GM19328 (cell line): ENCODE data around the gene ZNF490.
"Not testable (repeated sequence)": the region's sequence is repeated elsewhere in the genome, so short reads cannot be mapped to it uniquely, and the experiment has no call there.

Source experiments
- ATAC-seq: cut with Tn5 transposase; IDR thresholded peaks from one replicate; pipeline ENCODE4 v1.9.1; 2021; ENCODE audit warnings: mild to moderate bottlenecking, moderate library complexity; ENCODE audit not compliant: unreplicated experiment

The ZNF490 gene

GRCh38 chr19:12623361-12624031 is 12.9 kb upstream of the ZNF490 start:
- no peak for ATAC-seq

DNA sequence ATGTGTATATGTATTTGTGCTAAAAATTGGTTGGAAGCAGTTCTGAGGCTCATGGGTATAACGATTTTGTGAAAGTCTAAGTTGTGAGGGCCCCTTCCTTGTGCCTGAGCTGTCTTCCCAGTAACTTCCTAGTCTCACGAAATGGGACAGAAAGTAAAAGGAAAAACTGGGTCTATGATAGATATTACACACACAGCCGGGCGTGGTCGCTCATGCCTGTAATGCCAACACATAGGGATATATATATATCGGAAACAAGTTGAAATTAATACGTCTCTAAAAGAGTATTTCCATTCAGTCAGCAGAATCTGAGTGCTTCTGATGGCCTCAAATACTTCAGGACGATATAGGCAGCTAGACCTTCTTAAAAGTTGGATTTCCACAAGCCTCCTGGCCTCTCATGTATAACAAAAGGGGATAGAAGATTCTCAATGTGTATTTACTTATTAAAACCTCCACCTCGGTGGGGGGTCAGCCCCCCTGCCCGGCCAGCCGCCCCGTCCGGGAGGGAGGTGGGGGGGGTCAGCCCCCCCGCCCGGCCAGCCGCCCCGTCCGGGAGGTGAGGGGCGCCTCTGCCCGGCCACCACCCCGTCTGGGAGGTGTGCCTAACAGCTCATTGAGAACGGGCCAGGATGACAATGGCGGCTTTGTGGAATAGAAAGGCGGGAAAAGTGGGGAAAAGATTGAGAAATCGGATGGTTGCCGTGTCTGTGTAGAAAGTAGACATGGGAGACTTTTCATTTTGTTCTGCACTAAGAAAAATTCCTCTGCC is 10.8 kb upstream of the ZNF490 start:
- ATAC-seq: not testable (repeated sequence)

DNA sequence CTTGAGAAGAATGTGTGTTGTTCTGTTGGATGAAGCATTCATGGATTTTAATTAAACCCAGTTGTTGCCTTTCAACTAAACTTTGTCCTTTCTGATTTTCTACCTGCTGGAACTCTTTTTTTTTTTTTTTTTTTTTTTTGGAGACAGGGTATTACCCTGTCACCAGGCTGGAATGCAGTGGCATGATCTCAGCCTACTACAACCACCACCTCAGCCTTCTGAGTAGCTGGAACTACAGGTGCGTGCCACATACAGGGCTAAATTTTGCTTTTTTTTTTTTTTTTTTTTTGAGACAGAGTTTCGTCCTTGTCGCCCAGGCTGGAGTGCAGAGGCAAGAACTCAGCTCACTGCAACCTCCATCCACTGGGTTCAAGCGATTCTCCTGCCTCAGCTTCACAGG is 7.0 kb upstream of the ZNF490 start:
- ATAC-seq: no peak

DNA sequence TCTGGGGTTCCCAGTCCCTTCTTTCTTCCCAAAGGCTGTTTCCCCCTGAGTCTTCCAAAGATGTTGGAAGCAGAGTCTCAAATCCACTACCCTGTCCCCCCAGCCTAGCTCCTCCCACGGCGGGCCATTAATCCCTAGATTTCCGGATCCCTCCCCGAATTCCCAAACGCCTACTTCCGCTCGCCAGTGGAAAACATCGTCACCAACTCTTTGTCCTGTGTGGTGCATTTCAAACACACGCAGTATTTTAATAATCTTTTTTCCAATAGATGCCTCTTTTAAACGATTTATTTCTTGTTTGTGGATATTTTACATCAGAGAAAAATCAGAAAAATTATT is 717 bp upstream of the ZNF490 start:
- ATAC-seq: no peak

DNA sequence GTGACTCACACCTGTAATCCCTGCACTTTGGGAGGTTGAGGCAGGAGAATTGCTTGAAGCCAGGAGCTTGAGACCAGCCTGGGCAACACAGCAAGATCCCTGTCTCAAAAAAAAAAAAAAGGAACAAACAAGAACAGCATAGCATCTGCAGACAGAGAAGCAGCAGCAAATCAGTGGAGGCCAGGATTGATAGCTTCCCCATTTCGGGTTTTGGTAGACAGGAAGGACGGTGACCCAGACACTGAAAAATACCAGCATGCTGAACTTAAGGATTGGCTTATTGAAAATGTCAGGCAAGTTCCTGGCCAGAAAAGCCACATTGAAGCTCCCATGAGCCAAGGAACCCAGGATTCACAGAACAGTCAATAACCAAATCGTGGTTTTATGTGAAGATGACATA is 3.0 kb downstream of the ZNF490 start:
- no peak for ATAC-seq

- no peak for ATAC-seq
Measured at GRCh38 chr19:12606796-12607195, 3.8 kb downstream of the ZNF490 start.

GRCh38 chr19:12603714-12604113 is 6.9 kb downstream of the ZNF490 start:
- ATAC-seq: no peak

GRCh38 chr19:12597594-12597993 is 13.0 kb downstream of the ZNF490 start:
- no peak for ATAC-seq

GRCh38 chr19:12596927-12597548 is 13.6 kb downstream of the ZNF490 start:
- ATAC-seq: no peak

DNA sequence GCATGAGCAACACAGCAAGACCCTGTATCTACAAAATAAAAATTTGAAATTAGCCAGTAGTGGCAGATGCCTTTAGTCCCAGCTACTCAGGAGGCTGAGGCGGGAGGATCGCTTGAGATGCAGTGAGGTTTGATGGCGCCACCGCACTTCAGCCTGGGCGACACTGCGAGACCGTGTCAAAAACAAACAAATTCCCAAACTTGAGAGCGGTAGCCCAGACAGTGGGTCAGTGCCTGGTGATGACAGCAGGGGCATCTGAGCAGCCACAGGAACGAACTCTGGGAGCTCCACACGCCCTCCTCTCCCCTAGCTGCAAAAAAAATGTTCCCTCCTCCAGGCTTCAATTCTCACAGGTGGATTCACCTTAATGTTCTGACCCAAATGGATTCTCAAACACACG is 14.1 kb downstream of the ZNF490 start:
- ATAC-seq: no peak

- ATAC-seq: no peak
Measured at GRCh38 chr19:12581100-12581499, 29.5 kb downstream of the ZNF490 start.

GRCh38 chr19:12580180-12580694 is 30.4 kb downstream of the ZNF490 start:
- ATAC-seq: no peak

GRCh38 chr19:12578641-12579040 is 32.0 kb downstream of the ZNF490 start:
- no peak for ATAC-seq

DNA sequence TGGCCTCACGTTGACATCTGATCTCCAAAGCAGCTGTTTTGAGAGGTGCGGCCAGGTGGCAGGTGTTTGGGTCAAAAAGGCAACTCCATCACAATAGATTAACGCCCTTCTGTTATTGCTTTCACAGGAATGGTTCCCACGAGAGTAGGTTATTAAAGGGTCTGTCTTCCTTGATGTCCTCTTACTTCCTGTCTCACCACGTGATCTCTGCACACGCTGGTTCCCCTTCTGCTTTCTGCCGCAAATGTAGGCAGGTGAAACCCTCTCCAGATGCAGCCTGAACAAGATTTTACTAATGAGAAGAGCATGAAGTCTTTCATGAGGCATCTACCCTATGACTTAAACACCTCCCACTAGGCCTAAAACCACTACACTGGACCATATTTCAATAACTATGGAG is 36.6 kb downstream of the ZNF490 start:
- ATAC-seq: no peak

GRCh38 chr19:12567951-12568350 is 42.7 kb downstream of the ZNF490 start:
- ATAC-seq: no peak

DNA sequence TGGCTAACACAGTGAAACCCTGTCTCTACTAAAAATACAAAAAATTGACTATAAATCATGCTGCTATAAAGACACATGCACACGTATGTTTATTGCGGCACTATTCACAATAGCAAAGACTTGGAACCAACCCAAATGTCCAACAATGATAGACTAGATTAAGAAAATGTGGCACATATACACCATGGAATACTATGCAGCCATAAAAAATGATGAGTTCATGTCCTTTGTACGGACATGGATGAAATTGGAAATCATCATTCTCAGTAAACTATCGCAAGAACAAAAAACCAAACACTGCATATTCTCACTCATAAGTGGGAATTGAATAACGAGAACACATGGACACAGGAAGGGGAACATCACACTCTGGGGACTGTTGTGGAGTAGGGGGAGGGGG is 44.2 kb downstream of the ZNF490 start:
- not testable (repeated sequence) for ATAC-seq

- no peak for ATAC-seq
Measured at GRCh38 chr19:12564016-12564664, 46.5 kb downstream of the ZNF490 start.

DNA sequence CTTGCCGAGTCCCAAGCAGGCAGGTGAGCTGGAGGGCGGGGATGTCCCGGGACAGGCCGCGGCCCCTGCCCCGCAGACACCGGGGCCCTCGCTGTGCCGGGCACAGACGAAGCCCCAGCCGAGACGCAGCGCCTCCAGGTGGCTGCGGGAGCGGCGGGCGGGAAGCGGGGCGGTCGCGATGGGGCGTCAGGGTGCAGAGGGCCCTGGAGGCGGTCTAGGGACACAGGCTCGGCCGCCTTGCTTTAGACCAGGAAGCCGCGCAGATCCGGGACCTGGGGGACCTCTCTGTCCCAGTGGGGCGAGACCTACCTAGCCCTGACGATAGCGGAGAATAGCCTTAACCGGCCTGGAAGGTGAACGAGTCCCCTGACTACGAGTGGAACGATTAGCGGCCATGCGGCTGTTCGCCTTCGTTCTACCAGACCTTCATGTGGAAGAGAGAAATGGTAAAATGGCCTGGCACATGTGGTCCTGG is 55.1 kb downstream of the ZNF490 start:
- ATAC-seq: no peak

- ATAC-seq: peak; percentile 98
Measured at GRCh38 chr19:12551060-12551832, 59.4 kb downstream of the ZNF490 start, which contains the start of gene ZNF564. Gene ZNF564 (minus strand): TSS chr19:12551482. CDS start chr19:12551332, 150 bp downstream.

- ATAC-seq: no peak
Measured at GRCh38 chr19:12546903-12547302, 63.7 kb downstream of the ZNF490 start.
